ENCODE measurements around the gene CTSE.

DNA sequence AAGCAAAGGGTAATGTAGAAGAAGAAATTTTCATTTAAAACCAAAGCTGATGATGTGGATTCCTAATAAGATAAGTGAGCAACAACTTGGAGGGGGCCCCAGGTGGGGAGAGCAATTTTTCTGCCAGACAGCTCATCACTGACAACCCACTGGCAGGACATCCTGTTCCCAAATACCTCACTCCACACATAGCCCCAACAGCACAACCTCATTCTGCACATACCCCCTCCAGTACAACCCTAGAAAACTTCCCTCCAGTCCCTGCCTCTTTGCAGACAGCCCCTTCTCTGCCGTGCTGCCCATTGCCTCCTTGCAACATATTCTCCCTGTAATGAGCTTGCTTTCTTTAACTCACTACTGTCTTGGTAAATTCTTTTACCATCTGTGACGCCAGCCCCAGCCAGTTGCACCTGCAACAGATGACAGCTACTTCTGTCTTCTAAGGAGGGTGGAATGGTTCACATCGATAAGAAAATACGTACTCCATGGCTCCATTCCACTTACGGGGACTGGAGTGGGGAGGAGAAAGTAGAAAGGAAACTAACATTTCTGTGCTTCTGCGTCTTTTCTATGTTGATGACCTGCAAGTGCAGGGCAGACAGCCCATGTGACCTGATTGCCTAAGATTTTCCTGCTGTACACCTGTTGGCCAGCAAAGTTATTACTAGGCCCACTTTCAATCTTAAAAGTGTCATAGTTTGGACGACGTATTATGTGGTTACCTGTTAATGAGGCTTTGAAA, 44.0 kb upstream of the CTSE start:
- TF ChIP-seq, protein P1, sequence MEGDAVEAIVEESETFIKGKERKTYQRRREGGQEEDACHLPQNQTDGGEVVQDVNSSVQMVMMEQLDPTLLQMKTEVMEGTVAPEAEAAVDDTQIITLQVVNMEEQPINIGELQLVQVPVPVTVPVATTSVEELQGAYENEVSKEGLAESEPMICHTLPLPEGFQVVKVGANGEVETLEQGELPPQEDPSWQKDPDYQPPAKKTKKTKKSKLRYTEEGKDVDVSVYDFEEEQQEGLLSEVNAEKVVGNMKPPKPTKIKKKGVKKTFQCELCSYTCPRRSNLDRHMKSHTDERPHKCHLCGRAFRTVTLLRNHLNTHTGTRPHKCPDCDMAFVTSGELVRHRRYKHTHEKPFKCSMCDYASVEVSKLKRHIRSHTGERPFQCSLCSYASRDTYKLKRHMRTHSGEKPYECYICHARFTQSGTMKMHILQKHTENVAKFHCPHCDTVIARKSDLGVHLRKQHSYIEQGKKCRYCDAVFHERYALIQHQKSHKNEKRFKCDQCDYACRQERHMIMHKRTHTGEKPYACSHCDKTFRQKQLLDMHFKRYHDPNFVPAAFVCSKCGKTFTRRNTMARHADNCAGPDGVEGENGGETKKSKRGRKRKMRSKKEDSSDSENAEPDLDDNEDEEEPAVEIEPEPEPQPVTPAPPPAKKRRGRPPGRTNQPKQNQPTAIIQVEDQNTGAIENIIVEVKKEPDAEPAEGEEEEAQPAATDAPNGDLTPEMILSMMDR (IDR thresholded peaks at IDR 0.05 in 2 of 3, conservative IDR thresholded peaks at IDR 0.05 in 1 of 3; ENCODE audit: insufficient read depth in 2 of 3, low read depth in 1 of 3, low read length in 3 of 3) = no peak
- TF ChIP-seq HNRNPL (IDR thresholded peaks at IDR 0.05; ENCODE audit: low read depth, low read length) = no peak
- no peak for TF ChIP-seq MAZ (CRISPR knock-in tag; conservative IDR thresholded peaks at IDR 0.05 in 1 of 2, IDR thresholded peaks at IDR 0.05 in 1 of 2)
- TF ChIP-seq, protein P2, sequence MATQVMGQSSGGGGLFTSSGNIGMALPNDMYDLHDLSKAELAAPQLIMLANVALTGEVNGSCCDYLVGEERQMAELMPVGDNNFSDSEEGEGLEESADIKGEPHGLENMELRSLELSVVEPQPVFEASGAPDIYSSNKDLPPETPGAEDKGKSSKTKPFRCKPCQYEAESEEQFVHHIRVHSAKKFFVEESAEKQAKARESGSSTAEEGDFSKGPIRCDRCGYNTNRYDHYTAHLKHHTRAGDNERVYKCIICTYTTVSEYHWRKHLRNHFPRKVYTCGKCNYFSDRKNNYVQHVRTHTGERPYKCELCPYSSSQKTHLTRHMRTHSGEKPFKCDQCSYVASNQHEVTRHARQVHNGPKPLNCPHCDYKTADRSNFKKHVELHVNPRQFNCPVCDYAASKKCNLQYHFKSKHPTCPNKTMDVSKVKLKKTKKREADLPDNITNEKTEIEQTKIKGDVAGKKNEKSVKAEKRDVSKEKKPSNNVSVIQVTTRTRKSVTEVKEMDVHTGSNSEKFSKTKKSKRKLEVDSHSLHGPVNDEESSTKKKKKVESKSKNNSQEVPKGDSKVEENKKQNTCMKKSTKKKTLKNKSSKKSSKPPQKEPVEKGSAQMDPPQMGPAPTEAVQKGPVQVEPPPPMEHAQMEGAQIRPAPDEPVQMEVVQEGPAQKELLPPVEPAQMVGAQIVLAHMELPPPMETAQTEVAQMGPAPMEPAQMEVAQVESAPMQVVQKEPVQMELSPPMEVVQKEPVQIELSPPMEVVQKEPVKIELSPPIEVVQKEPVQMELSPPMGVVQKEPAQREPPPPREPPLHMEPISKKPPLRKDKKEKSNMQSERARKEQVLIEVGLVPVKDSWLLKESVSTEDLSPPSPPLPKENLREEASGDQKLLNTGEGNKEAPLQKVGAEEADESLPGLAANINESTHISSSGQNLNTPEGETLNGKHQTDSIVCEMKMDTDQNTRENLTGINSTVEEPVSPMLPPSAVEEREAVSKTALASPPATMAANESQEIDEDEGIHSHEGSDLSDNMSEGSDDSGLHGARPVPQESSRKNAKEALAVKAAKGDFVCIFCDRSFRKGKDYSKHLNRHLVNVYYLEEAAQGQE (IDR thresholded peaks at IDR 0.05; ENCODE audit: borderline replicate concordance) = no peak
- TF ChIP-seq, protein P2 (CRISPR knock-in tag; IDR thresholded peaks at IDR 0.05; ENCODE audit: low read depth) = no peak
- TF ChIP-seq, protein P3, sequence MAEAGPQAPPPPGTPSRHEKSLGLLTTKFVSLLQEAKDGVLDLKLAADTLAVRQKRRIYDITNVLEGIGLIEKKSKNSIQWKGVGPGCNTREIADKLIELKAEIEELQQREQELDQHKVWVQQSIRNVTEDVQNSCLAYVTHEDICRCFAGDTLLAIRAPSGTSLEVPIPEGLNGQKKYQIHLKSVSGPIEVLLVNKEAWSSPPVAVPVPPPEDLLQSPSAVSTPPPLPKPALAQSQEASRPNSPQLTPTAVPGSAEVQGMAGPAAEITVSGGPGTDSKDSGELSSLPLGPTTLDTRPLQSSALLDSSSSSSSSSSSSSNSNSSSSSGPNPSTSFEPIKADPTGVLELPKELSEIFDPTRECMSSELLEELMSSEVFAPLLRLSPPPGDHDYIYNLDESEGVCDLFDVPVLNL (CRISPR knock-in tag; IDR thresholded peaks at IDR 0.05; ENCODE audit: low read depth) = no peak
- no peak for TF ChIP-seq ZC3H4 (CRISPR knock-in tag; IDR thresholded peaks at IDR 0.05; ENCODE audit: borderline replicate concordance)
- TF ChIP-seq, protein P4, sequence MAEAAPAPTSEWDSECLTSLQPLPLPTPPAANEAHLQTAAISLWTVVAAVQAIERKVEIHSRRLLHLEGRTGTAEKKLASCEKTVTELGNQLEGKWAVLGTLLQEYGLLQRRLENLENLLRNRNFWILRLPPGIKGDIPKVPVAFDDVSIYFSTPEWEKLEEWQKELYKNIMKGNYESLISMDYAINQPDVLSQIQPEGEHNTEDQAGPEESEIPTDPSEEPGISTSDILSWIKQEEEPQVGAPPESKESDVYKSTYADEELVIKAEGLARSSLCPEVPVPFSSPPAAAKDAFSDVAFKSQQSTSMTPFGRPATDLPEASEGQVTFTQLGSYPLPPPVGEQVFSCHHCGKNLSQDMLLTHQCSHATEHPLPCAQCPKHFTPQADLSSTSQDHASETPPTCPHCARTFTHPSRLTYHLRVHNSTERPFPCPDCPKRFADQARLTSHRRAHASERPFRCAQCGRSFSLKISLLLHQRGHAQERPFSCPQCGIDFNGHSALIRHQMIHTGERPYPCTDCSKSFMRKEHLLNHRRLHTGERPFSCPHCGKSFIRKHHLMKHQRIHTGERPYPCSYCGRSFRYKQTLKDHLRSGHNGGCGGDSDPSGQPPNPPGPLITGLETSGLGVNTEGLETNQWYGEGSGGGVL (CRISPR knock-in tag; IDR thresholded peaks at IDR 0.05) = no peak
- 0 out of 2 replicates have a peak, but pooled peaks have one; percentile 18 for TF ChIP-seq FOXM1 (IDR thresholded peaks at IDR 0.05; ENCODE audit: low read depth)
- TF ChIP-seq FOXM1 (CRISPR knock-in tag; IDR thresholded peaks at IDR 0.05; ENCODE audit: low read depth) = no peak
- TF ChIP-seq ZNF707 (CRISPR knock-in tag; conservative IDR thresholded peaks at IDR 0.05) = no peak
- TF ChIP-seq U2AF2 (optimal IDR thresholded peaks at IDR 0.05; ENCODE audit: low read depth, low read length) = no peak
- TF ChIP-seq ZBTB2 (IDR thresholded peaks at IDR 0.05) = no peak
- TF ChIP-seq RFX5 (IDR thresholded peaks at IDR 0.05; ENCODE audit: low read depth, low read length) = no peak
